ENCODE data around the gene MRTFB. TPM values are rescaled to one million over a fixed set of nuclear protein-coding genes. Genes with fewer than 3 reads are reported as not detected.

The MRTFB gene
- total and polyA plus RNA-seq, 2 of the 13 experiments (the other 11 are each of a cell fraction or from before 2014, with no cell fraction given), result 11.4 to 14.0 TPM

- Histone ChIP-seq H3K27me3 (ENCODE audit: control insufficient read depth in 1 of 2, insufficient read depth in 2 of 2, low read length in 2 of 2) (peaks cover 0 to 4% of the 10 kb centered on the region in 2 experiments; a peak in 3 of 5 replicates), H3K79me2 (ENCODE audit: insufficient read depth, low read length) (peaks cover 30% of the 10 kb centered on the region), H3K9me3 (ENCODE audit: low read length) (no peaks in the 10 kb centered on the region), H3K27ac (ENCODE audit: extremely low read length, insufficient read depth, low read length) (no peak overlapping the region), H4K20me1 (ENCODE audit: insufficient read depth, low read length) (peaks cover 9% of the 10 kb centered on the region; the same call in 1 of the 2 replicates), H3K4me2 (ENCODE audit: low read depth, low read length) (peak overlapping the region; percentile 100), H2AFZ (ENCODE audit: low read length) (no peak overlapping the region), H3K9ac (ENCODE audit: insufficient read depth, low read depth, low read length) (no peak overlapping the region), H3K4me1 (ENCODE audit: insufficient read depth, low read length) (peaks cover 48% of the 10 kb centered on the region), H3K36me3 (replicated peaks in 1 of 2; ENCODE audit: control insufficient read depth in 1 of 2, insufficient read depth in 2 of 2, low read length in 2 of 2) (no peaks in the 10 kb centered on the region), H3K4me3 (replicated peaks in 1 of 3; ENCODE audit: insufficient read depth in 1 of 3, low read depth in 2 of 3, low read length in 3 of 3) (peak overlapping the region; percentile 70 to 90 (median 77))
- POLR2A ChIA-PET, result interaction anchor here (0.7 to 1.5 kb wide), 2 partner anchors 105 to 226 kb away, joined by 3 to 7 read pairs; no protein-coding TSS in a partner anchor
- no TSS peak for BruUV-seq (replicated peaks)
- in situ Hi-C loops (cut with HindIII; ENCODE audit: extremely low pct_ligation_motif_present, low pct_unique_long_range_greater_than_20kb) (loop anchor here (5.0 kb wide), 1 partner anchor 227 kb away; no protein-coding TSS in a partner anchor), intact Hi-C loops (cut with micrococcal nuclease; ENCODE audit: unreplicated experiment) (loop anchor here (1.0 to 5.0 kb wide), 5 partner anchors 16 to 229 kb away; no protein-coding TSS in a partner anchor)
- DNase-seq (ENCODE audit: low spot score), result peak; percentile 88
- FAIRE-seq, result peak; percentile 63
- 18% methylated on average over 12 of the region's 12 CpGs for WGBS (ENCODE audit: low lambda C conversion rate)
- ATAC-seq, result peak; percentile 65
- CTCF ChIA-PET (ENCODE audit: low intra/inter-chr PET ratio, low total read pairs), result interaction anchor here (1.1 to 2.9 kb wide), 2 partner anchors 51 to 228 kb away, joined by 4 to 31 read pairs; no protein-coding TSS in a partner anchor
- TF ChIP-seq NFKB2 (CRISPR knock-in tag; IDR thresholded peaks at IDR 0.05; ENCODE audit: borderline replicate concordance), result 0 out of 2 replicates have a peak, but pooled peaks have one; percentile 47
- peak; percentile 28; the same call in 1 of the 2 replicates for TF ChIP-seq POGZ (CRISPR knock-in tag; IDR thresholded peaks at IDR 0.05)
- TF ChIP-seq HES4 (CRISPR knock-in tag; IDR thresholded peaks at IDR 0.05; ENCODE audit: borderline replicate concordance), result no peak; the same call in 1 of the 2 replicates
- TF ChIP-seq RBM39 (IDR thresholded peaks at IDR 0.05; ENCODE audit: low read depth, low read length, poor library complexity, severe bottlenecking), result peak; percentile 27
- TF ChIP-seq SP1 (IDR thresholded peaks at IDR 0.05), result no peak
- 0 out of 2 replicates have a peak, but pooled peaks have one; percentile 36 for TF ChIP-seq SP1 (CRISPR knock-in tag; IDR thresholded peaks at IDR 0.05)
- TF ChIP-seq ZNF782 (CRISPR knock-in tag; IDR thresholded peaks at IDR 0.05; ENCODE audit: borderline replicate concordance), result no peak
- peak; percentile 42; the same call in 1 of the 2 replicates for TF ChIP-seq ZFX (CRISPR knock-in tag; IDR thresholded peaks at IDR 0.05; ENCODE audit: low read depth)
- no peak for TF ChIP-seq NPAS2 (CRISPR knock-in tag; IDR thresholded peaks at IDR 0.05; ENCODE audit: borderline replicate concordance)
- TF ChIP-seq FOXP4 (CRISPR knock-in tag; IDR thresholded peaks at IDR 0.05), result peak; percentile 65
- TF ChIP-seq FOXJ3 (CRISPR knock-in tag; IDR thresholded peaks at IDR 0.05; ENCODE audit: borderline replicate concordance), result 0 out of 2 replicates have a peak, but pooled peaks have one; percentile 24
- peak; percentile 83 for TF ChIP-seq SALL1 (CRISPR knock-in tag; IDR thresholded peaks at IDR 0.05)
- TF ChIP-seq ZFP37 (CRISPR knock-in tag; IDR thresholded peaks at IDR 0.05; ENCODE audit: borderline replicate concordance), result peak; percentile 74; the same call in 1 of the 2 replicates
- TF ChIP-seq HDAC1 (CRISPR knock-in tag; IDR thresholded peaks at IDR 0.05), result no peak
- peak; percentile 76 for TF ChIP-seq ZNF329 (CRISPR knock-in tag; IDR thresholded peaks at IDR 0.05; ENCODE audit: low read depth)
- TF ChIP-seq RBFOX2 (IDR thresholded peaks at IDR 0.05; ENCODE audit: low read depth, low read length), result no peak
- TF ChIP-seq ZUFSP (CRISPR knock-in tag; IDR thresholded peaks at IDR 0.05; ENCODE audit: borderline replicate concordance), result no peak
- no peak for TF ChIP-seq NR2F6 (IDR thresholded peaks at IDR 0.05)
- peak; percentile 71 for TF ChIP-seq NR2F6 (CRISPR knock-in tag; IDR thresholded peaks at IDR 0.05)
- TF ChIP-seq CTCF (CRISPR knock-in tag; IDR thresholded peaks at IDR 0.05), result peak; percentile 97
These were observed 229.6 kb downstream of the MRTFB start for GRCh38 chr16:14300705-14301168.

All from HepG2 (cell line).